GM23338 (cell line): ENCODE results near the gene DBT. TPM values are rescaled to one million over a fixed set of nuclear protein-coding genes. Genes with fewer than 3 reads are reported as not detected.

Experiments used
- ATAC-seq: fragments of 200-7000 bp; cut with Tn5 transposase; 3 replicates; pipeline ENCODE4 v1.9.1; 2020
- DNase-seq: peaks from one replicate; pipeline ENCODE4 v3.0.0-alpha.2; 2015; ENCODE audit warnings: low spot score
- H2AFZ ChIP-seq: fragments of 200-600 bp; sonication (generic); 2 replicates; pipeline ENCODE4 v1.8.0; 2016; ENCODE audit warnings: antibody characterized with exemption, mild to moderate bottlenecking, moderate library complexity
- H3F3A ChIP-seq: fragments of 200-600 bp; sonication (generic); replicated peaks from 2 replicates; pipeline ENCODE4 v1.8.0; 2017; ENCODE audit warnings: antibody characterized with exemption, mixed run types, low read depth
- H3K27ac ChIP-seq: fragments of 200-600 bp; sonication (generic); 2 replicates; pipeline ENCODE4 v1.6.1; 2016; ENCODE audit warnings: low read depth
- H3K27me3 ChIP-seq: fragments of 200-600 bp; sonication (generic); 2 replicates; pipeline ENCODE4 v1.8.0; 2016; ENCODE audit warnings: mild to moderate bottlenecking, mixed run types, moderate library complexity; ENCODE audit not compliant: insufficient read depth
- H3K36me3 ChIP-seq: fragments of 200-600 bp; sonication (generic); 2 replicates; pipeline ENCODE4 v1.8.0; 2016; ENCODE audit warnings: mild to moderate bottlenecking; ENCODE audit not compliant: insufficient read depth
- H3K4me1 ChIP-seq: fragments of 200-600 bp; sonication (generic); 2 replicates; pipeline ENCODE4 v1.8.0; 2016; ENCODE audit warnings: mild to moderate bottlenecking, moderate library complexity; ENCODE audit not compliant: insufficient read depth
- H3K4me2 ChIP-seq: fragments of 200-600 bp; sonication (generic); 2 replicates; pipeline ENCODE4 v1.7.1; 2017; ENCODE audit warnings: mixed run types
- H3K4me3 ChIP-seq: fragments of 200-600 bp; sonication (generic); 2 replicates; pipeline ENCODE4 v1.6.1; 2016; ENCODE audit warnings: mixed run types
- H3K79me2 ChIP-seq: fragments of 200-600 bp; sonication (generic); replicated peaks from 2 replicates; pipeline ENCODE4 v1.8.0; 2017; ENCODE audit warnings: mild to moderate bottlenecking; ENCODE audit not compliant: insufficient read depth
- H3K9me2 ChIP-seq: fragments of 200-600 bp; sonication (generic); 2 replicates; pipeline ENCODE4 v1.8.0; 2017; ENCODE audit not compliant: insufficient read depth
- H4K20me1 ChIP-seq: fragments of 200-600 bp; sonication (generic); replicated peaks from 2 replicates; pipeline ENCODE4 v1.8.0; 2017; ENCODE audit warnings: mild to moderate bottlenecking; ENCODE audit not compliant: insufficient read depth
- H3K27ac Mint-ChIP-seq: 2 replicates; pipeline ENCODE4 v1.8.0; 2020; ENCODE audit warnings: inconsistent platforms, mild to moderate bottlenecking, moderate library complexity, mixed read lengths
- H3K27me3 Mint-ChIP-seq: 3 replicates; pipeline ENCODE4 v1.8.0; 2022; ENCODE audit warnings: low read depth, mild to moderate bottlenecking, moderate library complexity, mixed read lengths, inconsistent platforms; ENCODE audit not compliant: insufficient read depth, poor library complexity
- H3K36me3 Mint-ChIP-seq: 3 replicates; pipeline ENCODE4 v1.8.0; 2021; ENCODE audit warnings: low read depth, mild to moderate bottlenecking, inconsistent platforms, moderate library complexity, mixed read lengths
- H3K4me1 Mint-ChIP-seq: 3 replicates; pipeline ENCODE4 v1.8.0; 2020; ENCODE audit warnings: mild to moderate bottlenecking, inconsistent platforms, mixed read lengths
- H3K4me3 Mint-ChIP-seq: 3 replicates; pipeline ENCODE4 v1.8.0; 2021; ENCODE audit warnings: moderate library complexity, mild to moderate bottlenecking, inconsistent platforms, mixed read lengths
- H3K9me3 Mint-ChIP-seq: 3 replicates; pipeline ENCODE4 v1.8.0; 2020; ENCODE audit warnings: moderate library complexity, mild to moderate bottlenecking, inconsistent platforms, mixed read lengths
- CREB1 ChIP-seq: fragments of 250-450 bp; sonication (Bioruptor Pico); IDR thresholded peaks from 2 replicates; pipeline ENCODE4 v1.5.0; 2020; ENCODE audit warnings: low read depth, mild to moderate bottlenecking, moderate library complexity
- CTCF ChIP-seq, 2 experiments: fragments of 200-600 bp in 1 of 2; sonication (generic) in 1 of 2; conservative IDR thresholded peaks; 2 replicates each; pipeline versions ENCODE4 v1.5.1 to v1.6.1; 2016 to 2017; ENCODE audit warnings: antibody characterized with exemption in 2 of 2, low read depth in 2 of 2, mild to moderate bottlenecking in 2 of 2, moderate library complexity in 1 of 2
- EZH2 ChIP-seq: fragments of 200-600 bp; sonication (generic); IDR thresholded peaks from one replicate; pipeline ENCODE4 v1.8.0; 2017; ENCODE audit warnings: antibody characterized with exemption, mild to moderate bottlenecking, low read depth; ENCODE audit not compliant: unreplicated experiment
- EZH2phosphoT487 ChIP-seq: fragments of 200-600 bp; sonication (generic); IDR thresholded peaks from one replicate; pipeline ENCODE4 v1.8.1; 2018; ENCODE audit warnings: antibody characterized with exemption; ENCODE audit not compliant: unreplicated experiment
- NANOG ChIP-seq: IDR thresholded peaks from 2 replicates; pipeline ENCODE4 v1.6.1; 2016; ENCODE audit warnings: antibody characterized with exemption, borderline replicate concordance
- POLR2AphosphoS5 ChIP-seq: IDR thresholded peaks from 2 replicates; pipeline ENCODE4 v1.6.1; 2016; ENCODE audit warnings: antibody characterized with exemption, low read depth
- REST ChIP-seq: IDR thresholded peaks from one replicate; pipeline ENCODE4 v1.6.1; 2018; ENCODE audit warnings: antibody characterized with exemption; ENCODE audit not compliant: unreplicated experiment
- STAT1 ChIP-seq: IDR thresholded peaks from one replicate; pipeline ENCODE4 v1.6.1; 2016; ENCODE audit warnings: antibody characterized with exemption; ENCODE audit not compliant: unreplicated experiment
- ZNF114 ChIP-seq: fragments of 250-450 bp; sonication (Bioruptor Pico); IDR thresholded peaks from 2 replicates; pipeline ENCODE4 v1.5.0; 2020; ENCODE audit warnings: mild to moderate bottlenecking, moderate library complexity
- ZNF331 ChIP-seq: fragments of 250-450 bp; sonication (Bioruptor Pico); IDR thresholded peaks from 2 replicates; pipeline ENCODE4 v1.5.0; 2020; ENCODE audit warnings: low read depth, mild to moderate bottlenecking, moderate library complexity
- ZNF462 ChIP-seq: fragments of 250-450 bp; sonication (Bioruptor Pico); IDR thresholded peaks from 2 replicates; pipeline ENCODE4 v1.5.0; 2020; ENCODE audit warnings: mild to moderate bottlenecking, moderate library complexity
- polyA plus RNA-seq: library from polyadenylated mRNA; unstranded; fragments of >200 nt; fragmentation: Nextera tagmentation; extraction: Ambion mirVana; gene quantifications from 2 replicates; pipeline ENCODE4 v1.2.1, GENCODE V29; 2016
- total RNA-seq: library from RNA; depleted of rRNA; stranded (reverse); fragments of >200 nt; shearing (Covaris generic); gene quantifications from 2 replicates; pipeline ENCODE4 v1.2.3, GENCODE V29; 2014

The DBT gene
- total and polyA plus RNA-seq, 2 experiments from 2014 or later: 8.1 to 14.7 TPM

- Histone ChIP-seq H3F3A (no peaks in the 10 kb centered on the region), H4K20me1 (0 out of 2 replicates have a peak, but pooled peaks cover 6% of the 10 kb centered on the region), H3K27ac (no peak overlapping the region), H3K27me3 (no peaks in the 10 kb centered on the region), H3K36me3 (no peaks in the 10 kb centered on the region), H3K4me3 (no peak overlapping the region), H3K9me2 (no peaks in the 10 kb centered on the region), H3K4me1 (peaks cover 9% of the 10 kb centered on the region), H3K4me2 (no peak overlapping the region), H3K79me2 (peaks cover 77% of the 10 kb centered on the region), H2AFZ (no peak overlapping the region)
- Mint-ChIP-seq H3K4me3 (no peak overlapping the region), H3K27ac (no peak overlapping the region), H3K4me1 (no peaks in the 10 kb centered on the region; the same call in none of the 3 replicates), H3K36me3 (no peaks in the 10 kb centered on the region), H3K9me3 (no peaks in the 10 kb centered on the region), H3K27me3 (no peaks in the 10 kb centered on the region)
- TF ChIP-seq REST: no peak
- no peak for TF ChIP-seq STAT1
- TF ChIP-seq EZH2: no peak
- no peak for TF ChIP-seq CREB1 (CRISPR knock-in tag)
- no peak for TF ChIP-seq POLR2AphosphoS5
- no peak for TF ChIP-seq CTCF (conservative IDR thresholded peaks at IDR 0.05; ENCODE audit: low read depth in 2 of 2)
- TF ChIP-seq EZH2phosphoT487: no peak
- no peak for TF ChIP-seq ZNF114 (CRISPR knock-in tag)
- no peak for ATAC-seq
- DNase-seq: no peak
Measured at GRCh38 chr1:100246738-100247137, 2.9 kb downstream of the DBT start.

GRCh38 chr1:100240631-100241030 is 9.0 kb downstream of the DBT start:
- H3K79me2 ChIP-seq: peaks cover 44% of the 10 kb centered on the region
- no peak overlapping the region for H3K4me3 Mint-ChIP-seq
- TF ChIP-seq EZH2phosphoT487 (no peak), EZH2 (no peak), ZNF331 (CRISPR knock-in tag) (no peak), POLR2AphosphoS5 (no peak), NANOG (no peak), ZNF462 (no peak), STAT1 (no peak)

More at GRCh38 chr1:100240631-100241030, 9.0 kb downstream of the DBT start:
- no peaks in the 10 kb centered on the region for H3F3A ChIP-seq
- H3K9me2 ChIP-seq: no peaks in the 10 kb centered on the region
- H3K4me2 ChIP-seq: no peak overlapping the region
- H3K4me1 ChIP-seq: no peaks in the 10 kb centered on the region
- Mint-ChIP-seq H3K27me3 (no peaks in the 10 kb centered on the region), H3K36me3 (peaks cover 25% of the 10 kb centered on the region), H3K4me1 (no peaks in the 10 kb centered on the region; the same call in 2 of the 3 replicates), H3K27ac (no peak overlapping the region), H3K9me3 (no peaks in the 10 kb centered on the region)
- H2AFZ ChIP-seq: no peak overlapping the region
- H4K20me1 ChIP-seq: 0 out of 2 replicates have a peak, but pooled peaks cover 3% of the 10 kb centered on the region
- H3K27me3 ChIP-seq: no peaks in the 10 kb centered on the region
- H3K27ac ChIP-seq: no peak overlapping the region
- no peak overlapping the region for H3K4me3 ChIP-seq
- no peaks in the 10 kb centered on the region; the same call in 1 of the 2 replicates for H3K36me3 ChIP-seq
- ATAC-seq (no peak), DNase-seq (no peak)
